Metanephros (tissue), 2 donors: ENCODE data around the gene FNBP1. TPM values are rescaled to one million over a fixed set of nuclear protein-coding genes. Genes with fewer than 3 reads are reported as not detected.

Experiments
- small RNA-seq: library from RNA; depleted of rRNA; stranded (forward); fragments of <200 nt; gene quantifications from one replicate; pipeline ENCODE3, GENCODE V24; 2014; ENCODE audit warnings: low replicate concordance
- total RNA-seq: library from RNA; depleted of rRNA; stranded (reverse); fragments of >200 nt; gene quantifications from one replicate; pipeline ENCODE4 v1.2.3, GENCODE V29; 2014

The FNBP1 gene
- 54.0 TPM for total RNA-seq

DNA sequence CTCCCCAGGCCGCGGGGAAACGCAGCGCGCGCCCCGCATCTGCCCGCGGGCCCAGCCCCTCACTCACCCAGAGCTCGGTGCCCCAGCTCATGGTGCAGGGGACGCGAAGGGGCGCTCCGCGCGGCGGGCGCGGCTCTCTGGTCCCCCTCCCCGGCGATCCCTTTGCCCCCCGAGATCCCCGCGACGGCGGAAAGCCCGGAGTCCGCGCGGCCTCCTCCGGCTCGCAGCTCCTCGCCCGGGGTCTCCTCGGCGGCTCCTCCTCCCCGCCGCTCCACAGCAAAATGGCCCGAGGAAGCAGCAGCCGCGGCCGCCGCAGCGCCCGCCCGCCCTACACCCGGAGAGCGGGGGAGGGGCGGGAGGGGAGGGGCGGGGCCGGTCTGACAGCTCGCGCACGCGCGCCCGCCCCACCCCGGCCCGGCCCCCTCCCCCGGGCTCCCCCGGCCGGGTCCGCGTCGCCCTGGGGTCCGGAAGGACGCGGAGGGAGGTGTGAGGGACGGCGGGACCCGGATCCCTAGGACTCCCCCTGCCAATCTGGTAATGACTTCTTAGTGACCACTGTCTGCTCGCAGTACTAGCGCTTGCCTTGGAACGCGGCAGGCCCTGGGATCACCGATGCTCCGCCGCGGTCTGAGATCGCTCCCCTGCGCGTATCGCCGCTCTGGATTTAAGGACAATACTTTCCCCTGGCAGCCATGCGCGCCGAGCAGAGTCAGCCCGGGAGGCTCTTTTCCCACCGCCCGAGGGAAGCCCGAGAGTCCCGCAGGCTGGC is at the start of gene FNBP1:
Gene FNBP1 (minus strand): TSS at position 305 of the 769 bp plus-strand sequence. CDS start 214 bp downstream, at position 91.

DNA sequence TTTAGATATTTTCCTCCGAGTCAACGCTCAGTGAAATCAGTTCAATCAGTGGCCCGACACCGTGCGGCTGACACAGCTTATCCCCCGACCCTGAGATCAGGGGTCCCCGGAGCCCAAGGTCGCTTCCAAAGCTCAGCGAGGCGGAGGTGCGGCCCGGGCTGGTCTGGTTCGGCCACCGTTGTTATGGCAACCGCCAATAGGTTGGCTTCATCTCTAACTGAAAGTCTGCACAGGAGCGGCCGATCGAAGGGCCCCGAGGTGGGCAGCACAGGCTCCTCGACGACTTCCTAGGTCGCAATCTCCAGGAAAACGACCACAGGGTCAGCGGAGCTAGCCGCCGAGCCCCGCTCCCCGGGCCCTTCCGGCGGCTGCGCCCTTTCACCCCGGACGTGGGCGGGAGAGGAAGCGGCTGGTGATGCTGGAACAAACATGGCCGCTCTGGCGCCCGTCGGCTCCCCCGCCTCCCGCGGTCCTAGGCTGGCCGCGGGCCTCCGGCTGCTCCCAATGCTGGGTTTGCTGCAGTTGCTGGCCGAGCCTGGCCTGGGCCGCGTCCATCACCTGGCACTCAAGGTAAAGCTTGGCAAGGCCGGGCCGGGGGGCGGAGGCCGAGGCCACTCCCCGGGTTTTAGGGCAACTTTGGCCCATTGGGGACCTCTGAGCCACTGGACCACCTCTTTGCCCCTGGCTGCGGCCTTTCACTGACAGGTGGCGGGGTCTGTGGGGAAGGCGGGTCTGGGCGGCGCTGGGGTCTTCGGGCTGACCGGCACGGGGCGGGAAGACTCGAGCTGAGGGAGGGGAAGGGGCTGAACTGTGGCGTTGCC is 10.7 kb upstream of the FNBP1 start, which contains the start of gene GPR107:
Gene GPR107 (plus strand): TSS at position 403 of the 821 bp plus-strand sequence. CDS start 27 bp downstream, at position 430.

Small RNA genes within 50 kb of the gene (small RNA-seq; reads per million reads assigned to genes)
- 0.07 reads per million for gene MIR6855

Other genes with a start within 250 kb of the FNBP1 start
- 21.1 TPM for gene TOR1B, start 240.0 kb downstream of the FNBP1 start, total RNA-seq
- gene TOR1A, start 219.1 kb downstream of the FNBP1 start, total RNA-seq: 29.4 TPM
- gene C9orf78, start 207.9 kb downstream of the FNBP1 start, total RNA-seq: 36.3 TPM
- gene USP20, start 207.7 kb downstream of the FNBP1 start, total RNA-seq: 31.2 TPM
- 47.2 TPM for gene GPR107, start 10.7 kb upstream of the FNBP1 start, total RNA-seq
- gene NCS1, start 129.2 kb upstream of the FNBP1 start, total RNA-seq: 14.6 TPM
- 5.9 TPM for gene HMCN2, start 222.6 kb upstream of the FNBP1 start, total RNA-seq